ENCODE results near the gene CNOT9. TPM values are rescaled to one million over a fixed set of nuclear protein-coding genes. Genes with fewer than 3 reads are reported as not detected.

Gene CNOT9
- total RNA-seq, 1 experiment from 2014 or later: 89.5 TPM

DNA sequence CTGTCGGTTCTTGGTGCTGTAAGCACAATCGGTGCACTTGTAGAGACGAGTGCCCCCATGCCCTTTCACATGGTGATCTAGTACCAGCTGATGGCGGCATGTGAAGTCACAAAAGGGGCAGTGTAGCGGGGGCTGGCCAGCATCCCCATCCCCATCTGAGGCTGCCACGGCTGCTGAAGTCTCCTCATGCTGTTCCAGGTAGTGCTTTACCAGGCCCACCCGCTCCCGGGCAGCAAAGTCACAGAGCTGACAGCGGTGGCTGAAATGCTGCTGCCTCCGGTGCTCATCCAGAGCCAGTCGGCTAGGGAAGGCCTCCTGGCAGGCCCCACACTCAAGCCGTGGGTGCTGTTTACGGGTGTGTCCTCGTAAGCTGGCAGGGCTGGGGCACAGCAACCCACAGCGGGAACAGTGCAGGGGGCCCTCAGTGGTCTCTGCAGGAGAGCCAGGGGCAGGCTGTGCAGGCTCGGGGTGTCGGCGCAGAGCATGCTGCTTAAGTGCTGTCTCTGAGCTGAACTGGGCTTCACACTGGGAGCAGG, 73.5 kb downstream of the CNOT9 start:
- ChIA-PET CTCF (no interaction called here), POLR2A (ENCODE audit: low non-redundant PET) (no interaction called here)
- Histone ChIP-seq H3K27ac (ENCODE audit: low read depth, low read length, poor library complexity, severe bottlenecking) (no peak overlapping the region), H3K4me1 (ENCODE audit: insufficient read depth, low read length, poor library complexity, severe bottlenecking) (no peaks in the 10 kb centered on the region), H3K9me3 (ENCODE audit: low read depth, low read length, poor library complexity, severe bottlenecking) (no peaks in the 10 kb centered on the region), H3K4me3 (ENCODE audit: low read depth, low read length, poor library complexity, severe bottlenecking) (no peak overlapping the region), H3K27me3 (replicated peaks; ENCODE audit: insufficient read depth, low read depth, low read length, poor library complexity) (no peaks in the 10 kb centered on the region), H3K36me3 (ENCODE audit: insufficient read depth, low read length, poor library complexity, severe bottlenecking) (peaks cover 79% of the 10 kb centered on the region)
- intact Hi-C loops (cut with micrococcal nuclease; ENCODE audit: unreplicated experiment): no loop called here
- DNase-seq (ENCODE audit: low spot score): no peak
- BruUV-seq (replicated peaks): no TSS peak
- TF ChIP-seq EZH2 (IDR thresholded peaks at IDR 0.05; ENCODE audit: borderline replicate concordance, low read depth, low read length, poor library complexity, severe bottlenecking): no peak
- TF ChIP-seq, protein P1, sequence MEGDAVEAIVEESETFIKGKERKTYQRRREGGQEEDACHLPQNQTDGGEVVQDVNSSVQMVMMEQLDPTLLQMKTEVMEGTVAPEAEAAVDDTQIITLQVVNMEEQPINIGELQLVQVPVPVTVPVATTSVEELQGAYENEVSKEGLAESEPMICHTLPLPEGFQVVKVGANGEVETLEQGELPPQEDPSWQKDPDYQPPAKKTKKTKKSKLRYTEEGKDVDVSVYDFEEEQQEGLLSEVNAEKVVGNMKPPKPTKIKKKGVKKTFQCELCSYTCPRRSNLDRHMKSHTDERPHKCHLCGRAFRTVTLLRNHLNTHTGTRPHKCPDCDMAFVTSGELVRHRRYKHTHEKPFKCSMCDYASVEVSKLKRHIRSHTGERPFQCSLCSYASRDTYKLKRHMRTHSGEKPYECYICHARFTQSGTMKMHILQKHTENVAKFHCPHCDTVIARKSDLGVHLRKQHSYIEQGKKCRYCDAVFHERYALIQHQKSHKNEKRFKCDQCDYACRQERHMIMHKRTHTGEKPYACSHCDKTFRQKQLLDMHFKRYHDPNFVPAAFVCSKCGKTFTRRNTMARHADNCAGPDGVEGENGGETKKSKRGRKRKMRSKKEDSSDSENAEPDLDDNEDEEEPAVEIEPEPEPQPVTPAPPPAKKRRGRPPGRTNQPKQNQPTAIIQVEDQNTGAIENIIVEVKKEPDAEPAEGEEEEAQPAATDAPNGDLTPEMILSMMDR (conservative IDR thresholded peaks at IDR 0.05; ENCODE audit: low read depth, low read length): no peak

GRCh38 chr2:218642786-218643185, 74.1 kb downstream of the CNOT9 start:
- BruUV-seq (replicated peaks): no TSS peak
- POLR2A ChIA-PET (ENCODE audit: low non-redundant PET): no interaction called here
- no peak for TF ChIP-seq EZH2 (IDR thresholded peaks at IDR 0.05; ENCODE audit: borderline replicate concordance, low read depth, low read length, poor library complexity, severe bottlenecking)
- TF ChIP-seq, protein P1 (conservative IDR thresholded peaks at IDR 0.05; ENCODE audit: low read depth, low read length): no peak
- H3K36me3 ChIP-seq (ENCODE audit: insufficient read depth, low read length, poor library complexity, severe bottlenecking): peaks cover 80% of the 10 kb centered on the region
- H3K4me1 ChIP-seq (ENCODE audit: insufficient read depth, low read length, poor library complexity, severe bottlenecking): no peaks in the 10 kb centered on the region
- intact Hi-C loops (cut with micrococcal nuclease; ENCODE audit: unreplicated experiment): no loop called here
- H3K9me3 ChIP-seq (ENCODE audit: low read depth, low read length, poor library complexity, severe bottlenecking): no peaks in the 10 kb centered on the region
- H3K4me3 ChIP-seq (ENCODE audit: low read depth, low read length, poor library complexity, severe bottlenecking): no peak overlapping the region
- H3K27ac ChIP-seq (ENCODE audit: low read depth, low read length, poor library complexity, severe bottlenecking): no peak overlapping the region
- no peaks in the 10 kb centered on the region for H3K27me3 ChIP-seq (replicated peaks; ENCODE audit: insufficient read depth, low read depth, low read length, poor library complexity)
- no peak for DNase-seq (ENCODE audit: low spot score)
- CTCF ChIA-PET: no interaction called here

- Histone ChIP-seq H3K27ac (ENCODE audit: low read depth, low read length, poor library complexity, severe bottlenecking) (no peak overlapping the region), H3K4me3 (ENCODE audit: low read depth, low read length, poor library complexity, severe bottlenecking) (no peak overlapping the region), H3K27me3 (replicated peaks; ENCODE audit: insufficient read depth, low read depth, low read length, poor library complexity) (no peaks in the 10 kb centered on the region), H3K36me3 (ENCODE audit: insufficient read depth, low read length, poor library complexity, severe bottlenecking) (peaks cover 80% of the 10 kb centered on the region), H3K4me1 (ENCODE audit: insufficient read depth, low read length, poor library complexity, severe bottlenecking) (no peaks in the 10 kb centered on the region), H3K9me3 (ENCODE audit: low read depth, low read length, poor library complexity, severe bottlenecking) (no peaks in the 10 kb centered on the region)
- TF ChIP-seq, protein P1 (conservative IDR thresholded peaks at IDR 0.05; ENCODE audit: low read depth, low read length): no peak
- TF ChIP-seq EZH2 (IDR thresholded peaks at IDR 0.05; ENCODE audit: borderline replicate concordance, low read depth, low read length, poor library complexity, severe bottlenecking): no peak
- CTCF ChIA-PET: no interaction called here
- POLR2A ChIA-PET (ENCODE audit: low non-redundant PET): no interaction called here
- intact Hi-C loops (cut with micrococcal nuclease; ENCODE audit: unreplicated experiment): no loop called here
- DNase-seq (ENCODE audit: low spot score): no peak
- BruUV-seq (replicated peaks): no TSS peak
These were observed 75.2 kb downstream of the CNOT9 start for GRCh38 chr2:218643751-218644310.

All from A673 (cell line).